HG02943 (cell line): Measurements from ENCODE around the gene KPNA6.
A peak's percentile ranks its signal among the peaks of the same experiment; 100 is the strongest.

Experiments
- ATAC-seq: cut with Tn5 transposase; IDR thresholded peaks from one replicate; pipeline ENCODE4 v1.9.1; 2021; ENCODE audit warnings: mild to moderate bottlenecking, low read depth, moderate library complexity; ENCODE audit not compliant: unreplicated experiment

KPNA6 gene

DNA sequence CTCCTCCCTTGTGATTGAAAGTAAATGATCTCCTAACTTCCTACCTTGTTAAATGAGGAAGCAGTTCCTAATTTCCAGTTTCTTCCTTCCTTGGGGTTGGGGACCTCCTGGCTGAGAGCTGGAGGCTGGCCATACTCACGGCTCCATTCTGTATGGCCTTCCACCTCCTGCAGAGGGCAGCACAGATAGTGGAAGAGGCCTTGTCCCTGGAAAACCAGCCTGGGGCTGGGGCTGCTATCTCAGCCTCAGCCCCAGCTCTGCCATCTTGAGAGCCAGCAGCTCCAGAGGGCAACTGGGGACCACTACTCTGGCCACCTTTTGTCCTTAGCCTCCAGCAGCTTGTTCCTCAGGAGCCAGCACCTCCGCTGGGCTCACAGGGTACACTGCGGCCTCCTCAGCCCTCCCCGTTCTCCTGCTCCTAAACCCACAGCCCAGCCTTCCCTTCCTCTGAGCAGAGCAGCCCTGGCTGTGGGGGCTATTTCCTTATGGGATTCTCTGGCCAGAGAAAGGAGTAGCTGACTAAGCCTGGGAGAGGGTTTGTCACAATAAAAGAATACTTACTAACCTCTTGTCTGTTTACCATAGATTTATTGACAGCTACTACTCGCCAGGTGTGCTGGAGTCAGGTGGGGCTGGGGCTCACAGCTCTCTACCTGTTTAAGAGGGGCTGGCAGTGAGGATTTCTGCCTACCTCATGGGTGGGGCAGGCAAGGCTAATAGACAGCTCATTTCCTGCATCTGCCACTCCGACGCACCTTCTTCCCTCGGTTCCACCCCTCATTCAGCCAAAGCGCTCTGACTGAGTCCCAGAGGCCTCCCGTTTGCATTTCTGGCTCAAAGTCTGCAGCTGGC is 108.0 kb downstream of the KPNA6 start:
- ATAC-seq, result no peak

DNA sequence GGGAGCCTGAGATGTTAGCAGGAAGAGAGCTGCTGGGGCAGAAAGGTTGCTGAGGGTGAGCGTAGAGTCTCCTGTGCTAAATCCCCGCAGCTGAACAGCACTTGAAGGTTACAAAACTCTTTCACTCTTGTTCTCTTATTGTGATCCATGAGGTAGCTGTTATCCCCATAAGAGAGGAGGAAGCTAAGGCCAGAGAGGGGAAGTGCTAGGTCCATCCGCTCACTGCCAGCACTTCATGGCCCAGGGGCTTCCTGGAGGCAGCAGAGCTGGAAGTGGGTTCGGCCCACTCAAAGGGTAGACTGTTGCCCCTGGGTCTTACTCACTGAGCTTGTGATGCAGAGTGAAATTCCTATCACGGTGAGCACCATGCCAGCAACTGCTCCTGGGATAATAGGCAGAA is 108.7 kb downstream of the KPNA6 start:
- no peak for ATAC-seq

DNA sequence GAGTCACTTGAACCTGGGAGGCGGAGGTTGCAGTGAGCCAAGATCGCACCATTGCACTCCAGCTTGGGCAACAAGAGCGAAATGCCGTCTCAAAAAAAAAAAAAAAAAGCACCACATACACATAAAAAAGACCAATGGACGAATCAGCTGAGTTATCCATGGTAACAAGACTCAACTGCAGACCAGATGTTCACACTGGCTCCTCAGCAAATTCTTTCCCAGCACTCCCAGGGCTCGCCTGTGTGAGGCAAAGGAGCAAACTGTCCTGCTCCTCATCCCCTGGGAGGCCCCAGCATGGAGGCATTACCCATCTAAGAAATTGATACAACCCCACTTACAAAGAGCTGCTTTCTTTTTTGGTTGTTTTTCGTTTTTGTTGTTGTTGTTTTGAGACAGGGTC is 111.2 kb downstream of the KPNA6 start:
- ATAC-seq, result no peak

DNA sequence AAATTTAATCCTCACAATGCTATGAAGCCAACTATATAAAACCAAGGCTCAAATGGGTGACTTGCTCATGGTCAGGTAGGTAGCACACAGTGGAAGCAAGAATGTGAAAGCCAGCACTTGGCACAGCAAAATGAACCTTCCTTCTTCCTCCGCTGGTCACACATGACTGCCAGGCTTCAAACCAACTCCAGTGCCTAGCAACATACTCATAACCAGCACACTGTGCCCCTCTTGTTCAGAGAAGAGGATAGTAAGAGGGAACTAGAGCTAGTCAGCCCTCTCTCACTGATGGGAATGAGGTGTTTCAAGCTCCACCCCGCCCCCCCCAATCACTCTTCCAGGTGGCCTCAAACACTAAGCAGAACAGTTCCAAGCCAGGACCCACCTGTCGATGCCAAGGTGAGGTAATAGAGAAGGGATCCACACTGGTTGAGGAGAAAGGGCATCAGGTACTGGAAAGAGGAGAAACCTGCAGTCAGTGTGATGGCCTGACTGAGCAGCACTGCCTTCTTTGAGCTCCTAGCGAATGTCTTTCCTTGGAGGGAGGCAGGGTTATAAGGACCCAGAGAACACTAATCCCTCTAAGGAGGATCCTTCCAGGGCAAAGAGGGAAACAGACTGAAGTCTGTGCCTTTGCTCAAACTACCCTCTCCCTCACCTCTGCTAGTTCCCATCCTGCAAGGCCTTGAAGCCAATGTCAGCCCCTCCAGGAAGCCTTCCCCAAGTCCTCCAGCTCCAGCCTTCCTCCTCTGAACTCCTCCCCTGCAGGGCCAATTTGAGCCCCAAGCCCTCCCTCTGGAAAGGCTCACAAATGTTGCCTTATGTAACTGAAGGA is 113.1 kb downstream of the KPNA6 start:
- no peak for ATAC-seq

DNA sequence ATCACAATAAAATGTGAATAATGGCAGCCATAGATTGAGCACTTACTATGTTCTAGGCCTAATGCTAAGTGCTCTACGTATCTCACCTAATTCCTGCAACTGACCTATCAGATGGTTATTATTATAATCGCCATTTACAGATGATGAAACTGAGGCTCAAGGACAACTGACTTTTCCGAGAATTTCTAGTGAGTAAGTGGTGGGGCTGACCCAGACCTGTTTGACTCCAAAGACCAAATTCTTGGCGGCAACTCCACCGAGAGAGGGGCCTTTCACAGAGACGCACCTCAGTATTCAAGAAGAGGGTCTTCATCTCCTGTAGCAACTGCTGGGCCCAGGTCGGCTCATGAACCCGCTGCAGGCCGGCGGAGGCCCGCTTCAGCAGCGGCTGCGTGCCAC is 113.7 kb downstream of the KPNA6 start:
- ATAC-seq, result no peak

DNA sequence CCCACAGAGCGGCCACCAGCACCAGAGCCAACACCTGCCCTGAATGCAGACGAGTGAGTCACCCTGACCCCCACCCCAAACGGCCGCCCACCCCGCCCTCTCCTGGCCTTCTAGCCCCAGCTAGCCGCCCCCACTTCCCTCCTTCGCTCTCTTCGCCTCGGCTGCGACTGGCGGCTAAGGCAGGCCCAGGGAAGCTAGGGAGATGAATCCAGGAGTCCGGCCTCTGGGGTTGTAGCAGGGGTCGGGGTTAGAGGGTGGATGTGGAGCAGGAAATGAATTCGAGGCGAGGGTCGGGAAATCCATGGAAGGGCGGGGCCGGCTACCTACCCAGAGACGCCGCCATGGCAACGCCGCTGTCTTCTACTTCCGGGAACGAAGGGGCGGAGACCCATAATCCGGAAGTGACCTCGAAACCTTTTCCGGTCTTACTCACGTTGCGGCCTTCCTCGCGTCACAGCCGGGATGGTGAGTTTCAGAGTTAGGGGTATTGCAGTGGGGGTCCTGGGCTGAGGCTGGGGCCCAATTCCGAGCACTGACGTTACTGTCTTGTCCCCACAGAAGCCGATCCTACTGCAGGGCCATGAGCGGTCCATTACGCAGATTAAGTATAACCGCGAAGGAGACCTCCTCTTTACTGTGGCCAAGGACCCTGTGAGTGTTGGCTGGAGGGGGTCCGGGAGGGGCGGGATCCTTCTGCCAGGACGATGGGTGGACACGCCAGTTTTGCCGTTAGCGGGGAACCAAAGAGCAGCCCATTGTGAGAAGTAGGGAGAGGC is 114.3 kb downstream of the KPNA6 start, which contains the start of the genes EIF3I and TMEM234:
Gene EIF3I (plus strand): TSS at position 428 of the 776 bp plus-strand sequence. CDS start 35 bp downstream, at position 463.
Gene TMEM234 (minus strand): TSS at position 374 of the 776 bp plus-strand sequence. CDS start 31 bp downstream, at position 343.
- ATAC-seq, result peak; percentile 73

DNA sequence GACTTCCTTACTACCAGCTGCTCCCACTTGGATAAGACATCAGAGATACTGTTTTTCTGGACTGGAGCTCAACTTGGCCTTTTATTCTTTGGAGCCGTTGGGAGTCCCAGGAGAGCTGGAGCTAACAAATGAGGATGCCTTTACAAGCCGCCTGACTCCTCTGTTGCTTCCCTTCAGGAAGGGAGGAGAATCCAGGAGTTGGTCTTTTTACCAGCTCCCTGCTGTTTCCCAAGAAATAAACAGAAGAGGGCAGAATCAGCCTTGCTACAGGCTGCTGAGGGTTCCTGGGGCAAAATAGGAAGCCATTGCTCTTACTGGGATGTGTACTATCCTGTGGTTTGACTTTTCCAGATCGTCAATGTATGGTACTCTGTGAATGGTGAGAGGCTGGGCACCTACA is 115.8 kb downstream of the KPNA6 start:
- no peak for ATAC-seq

DNA sequence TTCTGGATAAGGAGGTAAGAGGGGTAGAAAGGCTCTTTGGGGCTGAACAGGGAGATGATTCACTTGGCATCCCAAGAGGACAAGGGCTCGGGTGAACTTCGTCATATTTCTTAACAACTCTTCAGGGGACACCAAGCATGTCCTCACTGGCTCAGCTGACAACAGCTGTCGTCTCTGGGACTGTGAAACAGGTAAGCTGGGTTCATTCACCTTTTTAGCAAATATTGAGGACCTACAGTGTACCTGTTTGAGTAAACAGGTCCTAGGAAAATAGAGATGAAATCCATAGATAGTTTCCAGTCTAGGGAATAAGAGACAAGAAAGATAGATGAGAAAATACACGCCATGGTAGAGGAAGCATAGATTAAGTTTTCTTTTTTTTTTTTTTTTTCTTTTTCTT is 116.4 kb downstream of the KPNA6 start:
- no peak for ATAC-seq
